Measurements from ENCODE around the gene OSCP1.

The OSCP1 gene

GRCh38 chr1:36472656-36473055 lies 22.4 kb upstream of the OSCP1 start:
- DNase-seq, result no peak

- DNase-seq, result no peak
Observed at GRCh38 chr1:36471830-36472641, 21.8 kb upstream of the OSCP1 start.

- DNase-seq, result no peak
Observed at GRCh38 chr1:36469163-36469562, 18.9 kb upstream of the OSCP1 start.

GRCh38 chr1:36467700-36468455 lies 17.6 kb upstream of the OSCP1 start:
- DNase-seq, result no peak

GRCh38 chr1:36467027-36467410 lies 16.8 kb upstream of the OSCP1 start:
- DNase-seq, result no peak

GRCh38 chr1:36466370-36467026 lies 16.2 kb upstream of the OSCP1 start:
- no peak for DNase-seq

- DNase-seq, result no peak
Observed at GRCh38 chr1:36465731-36466369, 15.6 kb upstream of the OSCP1 start.

GRCh38 chr1:36464605-36465393 lies 14.5 kb upstream of the OSCP1 start:
- no peak for DNase-seq

GRCh38 chr1:36463803-36464604 lies 13.8 kb upstream of the OSCP1 start, which contains the start of gene MRPS15:
TSS of gene MRPS15 (minus strand) at chr1:36464384. CDS start at chr1:36464275, 109 bp downstream.
- peak; percentile 95 for DNase-seq

GRCh38 chr1:36463463-36463802 lies 13.2 kb upstream of the OSCP1 start:
- DNase-seq, result no peak

GRCh38 chr1:36458910-36459309 lies 8.7 kb upstream of the OSCP1 start:
- DNase-seq, result no peak

- DNase-seq, result peak; percentile 18
Observed at GRCh38 chr1:36457691-36458090, 7.4 kb upstream of the OSCP1 start.

GRCh38 chr1:36456391-36456928 lies 6.2 kb upstream of the OSCP1 start:
- DNase-seq, result no peak

GRCh38 chr1:36455386-36455785 lies 5.1 kb upstream of the OSCP1 start:
- no peak for DNase-seq

- no peak for DNase-seq
Observed at GRCh38 chr1:36453600-36454388, 3.5 kb upstream of the OSCP1 start.

GRCh38 chr1:36453051-36453450 lies 2.8 kb upstream of the OSCP1 start:
- DNase-seq, result no peak

GRCh38 chr1:36450919-36451305 lies 661 bp upstream of the OSCP1 start:
- DNase-seq, result no peak

GRCh38 chr1:36448530-36449056 lies 1.7 kb downstream of the OSCP1 start:
- no peak for DNase-seq

- no peak for DNase-seq
Observed at GRCh38 chr1:36447450-36447849, 2.8 kb downstream of the OSCP1 start.

GRCh38 chr1:36446746-36447145 lies 3.5 kb downstream of the OSCP1 start:
- no peak for DNase-seq
